Measurements from ENCODE around the gene ROBO3.

DNA sequence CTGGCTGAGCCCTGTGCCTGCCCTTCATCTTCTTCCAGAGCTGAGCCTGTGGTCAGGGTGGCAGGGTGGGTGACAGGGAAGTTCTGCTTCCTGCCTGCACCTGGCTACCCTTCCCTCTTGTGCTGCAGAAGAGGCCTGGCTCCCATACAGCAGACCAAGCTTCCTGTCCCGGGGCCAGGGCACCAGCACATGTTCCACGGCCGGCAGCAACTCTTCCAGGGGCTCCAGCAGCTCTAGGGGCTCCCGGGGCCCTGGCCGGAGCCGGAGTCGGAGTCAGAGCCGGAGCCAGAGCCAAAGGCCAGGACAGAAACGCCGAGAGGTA, 15.0 kb downstream of the ROBO3 start:
- TF ChIP-seq CTCF (IDR thresholded peaks at IDR 0.05) (no peak), ZFX (IDR thresholded peaks at IDR 0.05; ENCODE audit: borderline replicate concordance) (no peak)

Measured in 22Rv1 (cell line).